GM12878 (cell line): ENCODE results near the gene BIRC7.

ENCODE experiments used
- CEBPZ ChIP-seq: fragments of 150-350 bp; IDR thresholded peaks from 2 replicates; pipeline ENCODE4 v1.6.1; 2016; ENCODE audit warnings: low read depth, low read length
- FOXK2 ChIP-seq: fragments of 450-650 bp; IDR thresholded peaks from 2 replicates; pipeline ENCODE4 v1.6.1; 2017; ENCODE audit warnings: mild to moderate bottlenecking, moderate library complexity
- POLR2A ChIP-seq: IDR thresholded peaks from 2 replicates; pipeline ENCODE4 v1.6.1; 2011; ENCODE audit warnings: low read depth, mild to moderate bottlenecking, low read length
- POLR2AphosphoS5 ChIP-seq: IDR thresholded peaks from 2 replicates; pipeline ENCODE4 v1.6.1; 2011; ENCODE audit warnings: mild to moderate bottlenecking, low read length, inconsistent platforms
- RAD21 ChIP-seq: IDR thresholded peaks from 2 replicates; pipeline ENCODE4 v1.6.1; 2011; ENCODE audit warnings: mild to moderate bottlenecking, low read depth, low read length, moderate library complexity; ENCODE audit not compliant: insufficient read depth
- SMC3 ChIP-seq: IDR thresholded peaks from 2 replicates; pipeline ENCODE4 v1.6.1; 2011; ENCODE audit warnings: low read length, improper control_type of control experiment, borderline replicate concordance
- YY1 ChIP-seq: IDR thresholded peaks from 2 replicates; pipeline ENCODE4 v1.6.1; 2011; ENCODE audit warnings: low read depth, mild to moderate bottlenecking, low read length
- TF ChIP-seq, protein P1 (sequence below), 3 experiments: IDR thresholded peaks in 2 of 3; conservative IDR thresholded peaks in 1 of 3; 2 replicates each; pipeline ENCODE4 v1.5.1; 2011; ENCODE audit warnings: low read depth in 3 of 3, low read length in 3 of 3, mild to moderate bottlenecking in 3 of 3, control low read depth in 2 of 3, moderate library complexity in 2 of 3, inconsistent platforms in 1 of 3, mixed read lengths in 1 of 3; ENCODE audit not compliant: control insufficient read depth in 2 of 3, insufficient read depth in 1 of 3; ENCODE audit errors: extremely low read depth in 1 of 3

- TF ChIP-seq POLR2AphosphoS5, result no peak
- TF ChIP-seq CEBPZ, result no peak
- TF ChIP-seq, protein P1, sequence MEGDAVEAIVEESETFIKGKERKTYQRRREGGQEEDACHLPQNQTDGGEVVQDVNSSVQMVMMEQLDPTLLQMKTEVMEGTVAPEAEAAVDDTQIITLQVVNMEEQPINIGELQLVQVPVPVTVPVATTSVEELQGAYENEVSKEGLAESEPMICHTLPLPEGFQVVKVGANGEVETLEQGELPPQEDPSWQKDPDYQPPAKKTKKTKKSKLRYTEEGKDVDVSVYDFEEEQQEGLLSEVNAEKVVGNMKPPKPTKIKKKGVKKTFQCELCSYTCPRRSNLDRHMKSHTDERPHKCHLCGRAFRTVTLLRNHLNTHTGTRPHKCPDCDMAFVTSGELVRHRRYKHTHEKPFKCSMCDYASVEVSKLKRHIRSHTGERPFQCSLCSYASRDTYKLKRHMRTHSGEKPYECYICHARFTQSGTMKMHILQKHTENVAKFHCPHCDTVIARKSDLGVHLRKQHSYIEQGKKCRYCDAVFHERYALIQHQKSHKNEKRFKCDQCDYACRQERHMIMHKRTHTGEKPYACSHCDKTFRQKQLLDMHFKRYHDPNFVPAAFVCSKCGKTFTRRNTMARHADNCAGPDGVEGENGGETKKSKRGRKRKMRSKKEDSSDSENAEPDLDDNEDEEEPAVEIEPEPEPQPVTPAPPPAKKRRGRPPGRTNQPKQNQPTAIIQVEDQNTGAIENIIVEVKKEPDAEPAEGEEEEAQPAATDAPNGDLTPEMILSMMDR (IDR thresholded peaks at IDR 0.05 in 2 of 3, conservative IDR thresholded peaks at IDR 0.05 in 1 of 3; ENCODE audit: control insufficient read depth in 2 of 3, extremely low read depth in 1 of 3, insufficient read depth in 1 of 3, low read depth in 3 of 3, low read length in 3 of 3), result no peak
- no peak for TF ChIP-seq SMC3
- TF ChIP-seq POLR2A, result no peak
- TF ChIP-seq FOXK2, result no peak
- no peak for TF ChIP-seq YY1
- TF ChIP-seq RAD21, result no peak
Observed at GRCh38 chr20:63233061-63233344, 2.7 kb upstream of the BIRC7 start.
